GM18520 (cell line): ENCODE data around the gene VASN.
"Not testable (repeated sequence)": the region's sequence is repeated elsewhere in the genome, so short reads cannot be mapped to it uniquely, and the experiment has no call there.

Experiments
- ATAC-seq: cut with Tn5 transposase; IDR thresholded peaks from one replicate; pipeline ENCODE4 v1.9.1; 2021; ENCODE audit not compliant: unreplicated experiment

Gene VASN

GRCh38 chr16:4371357-4372000, at the start of gene VASN:
Gene VASN (plus strand): TSS chr16:4371848. CDS start chr16:4380878, 9,030 bp downstream.
- no peak for ATAC-seq

GRCh38 chr16:4322121-4323052, 49.3 kb upstream of the VASN start:
- no peak for ATAC-seq

DNA sequence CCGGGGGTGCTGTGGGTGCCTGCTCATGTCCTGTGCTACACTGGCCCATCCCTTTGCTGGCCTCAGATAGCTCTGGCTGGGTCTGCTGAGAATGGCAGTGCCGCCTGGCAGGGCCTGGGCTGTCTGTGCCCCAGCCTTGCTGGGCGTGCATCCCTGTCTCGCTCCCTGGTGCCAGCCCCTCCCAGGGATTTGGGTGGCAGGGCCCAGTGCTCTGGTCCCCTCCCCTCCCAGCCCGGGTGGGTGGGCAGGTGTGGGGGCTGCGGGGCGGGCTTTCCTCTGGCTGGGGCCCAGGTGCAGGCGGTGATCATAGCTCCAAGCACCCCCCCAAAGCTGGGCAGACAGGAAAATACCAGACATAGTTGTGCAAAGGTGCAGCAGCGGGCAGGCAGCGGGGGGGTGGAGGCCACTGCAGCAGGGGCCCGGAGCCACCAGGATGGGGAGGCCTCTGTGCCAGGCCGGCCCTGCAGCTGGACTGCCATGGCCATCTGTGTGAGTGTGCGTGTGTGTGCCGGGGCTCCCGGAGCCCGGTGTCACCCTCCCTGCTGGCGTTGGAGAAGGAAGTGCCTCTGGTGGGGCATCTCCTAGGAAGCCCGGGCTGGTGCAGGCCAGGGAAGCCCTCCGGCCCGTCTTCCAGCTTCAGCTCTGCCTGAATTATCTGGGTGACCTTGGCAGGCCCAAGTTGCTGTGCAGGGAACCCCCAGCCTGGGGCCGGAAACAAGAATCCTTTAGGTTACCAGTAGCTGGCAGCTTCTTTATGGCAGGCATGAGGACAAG, 48.4 kb upstream of the VASN start:
- no peak for ATAC-seq

GRCh38 chr16:4323845-4324488, 47.7 kb upstream of the VASN start:
- no peak for ATAC-seq

GRCh38 chr16:4324492-4325252, 47.0 kb upstream of the VASN start:
- no peak for ATAC-seq

DNA sequence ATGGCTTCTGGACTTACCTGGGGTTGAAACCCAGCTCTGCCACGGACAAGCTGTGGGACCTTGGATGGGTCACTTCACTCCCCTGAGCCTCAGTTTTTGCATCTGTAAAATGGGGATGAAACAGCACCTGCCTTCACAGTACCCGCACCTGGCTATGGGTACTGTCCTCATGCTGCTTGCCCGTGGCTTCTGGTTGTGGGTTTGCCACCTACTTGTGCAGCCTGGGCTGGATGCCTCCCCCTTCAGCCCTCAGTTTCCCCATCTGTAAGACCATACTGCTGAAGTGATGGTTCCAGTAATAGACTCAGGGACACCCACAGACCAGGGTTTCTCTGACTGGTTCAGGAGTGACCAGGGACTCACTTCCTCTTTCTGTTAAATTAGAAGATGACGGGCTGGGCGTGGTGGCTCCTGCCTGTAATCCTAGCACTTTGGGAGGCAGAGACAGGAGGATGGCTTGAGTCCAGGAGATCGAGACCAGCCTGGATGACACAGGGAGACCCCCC, 46.3 kb upstream of the VASN start:
- ATAC-seq = no peak

- ATAC-seq = no peak
These were observed 44.1 kb upstream of the VASN start for GRCh38 chr16:4327386-4328045.

- ATAC-seq = no peak
These were observed 43.4 kb upstream of the VASN start for GRCh38 chr16:4328046-4328781.

DNA sequence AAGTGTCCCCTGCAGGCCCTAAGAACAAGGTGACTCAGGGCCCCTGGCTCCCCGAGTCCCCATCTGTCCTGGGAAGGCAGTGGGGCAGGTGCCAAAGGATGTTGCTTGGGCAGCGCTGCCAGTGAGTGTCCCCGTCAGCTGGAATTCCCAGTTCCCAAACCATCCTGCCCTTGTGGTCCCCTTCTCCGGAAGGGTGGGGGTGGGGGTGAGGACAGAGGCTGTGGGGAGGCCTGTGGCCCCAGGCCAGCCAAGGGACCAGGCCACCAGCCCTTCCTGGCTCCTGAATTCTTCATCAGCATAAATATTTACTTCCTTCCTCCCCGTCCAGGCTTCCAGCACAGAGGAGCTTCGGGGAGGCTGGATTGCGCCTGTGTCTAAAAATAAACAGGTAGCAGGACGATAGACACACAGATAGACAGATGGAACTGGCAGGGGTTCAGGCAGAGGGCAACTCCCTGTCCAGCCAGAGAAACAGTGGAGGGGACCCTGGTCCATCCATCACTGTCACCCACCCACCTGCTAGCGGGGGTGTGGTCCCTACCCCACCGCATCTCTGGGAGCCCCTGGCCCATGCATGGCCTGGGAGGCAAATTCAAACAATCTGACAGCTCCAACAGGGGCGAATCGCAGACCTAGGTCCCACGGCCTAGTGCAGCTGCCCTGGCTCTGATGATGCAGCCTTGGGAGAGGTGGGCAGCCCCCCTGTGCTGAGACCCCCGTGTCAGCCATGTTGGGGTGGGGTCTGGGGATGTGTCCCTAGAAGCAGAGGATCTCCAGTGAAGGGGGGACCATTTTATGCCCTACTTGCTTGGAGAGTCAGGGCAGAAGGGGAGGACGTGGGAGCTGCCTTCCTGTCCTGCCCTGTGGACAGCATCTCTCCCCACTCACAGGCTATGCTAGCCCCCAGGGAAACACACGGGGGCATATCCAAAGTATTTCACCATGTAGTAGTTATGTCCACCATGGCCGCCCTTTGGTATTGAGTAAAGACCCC, 42.6 kb upstream of the VASN start:
- no peak for ATAC-seq

DNA sequence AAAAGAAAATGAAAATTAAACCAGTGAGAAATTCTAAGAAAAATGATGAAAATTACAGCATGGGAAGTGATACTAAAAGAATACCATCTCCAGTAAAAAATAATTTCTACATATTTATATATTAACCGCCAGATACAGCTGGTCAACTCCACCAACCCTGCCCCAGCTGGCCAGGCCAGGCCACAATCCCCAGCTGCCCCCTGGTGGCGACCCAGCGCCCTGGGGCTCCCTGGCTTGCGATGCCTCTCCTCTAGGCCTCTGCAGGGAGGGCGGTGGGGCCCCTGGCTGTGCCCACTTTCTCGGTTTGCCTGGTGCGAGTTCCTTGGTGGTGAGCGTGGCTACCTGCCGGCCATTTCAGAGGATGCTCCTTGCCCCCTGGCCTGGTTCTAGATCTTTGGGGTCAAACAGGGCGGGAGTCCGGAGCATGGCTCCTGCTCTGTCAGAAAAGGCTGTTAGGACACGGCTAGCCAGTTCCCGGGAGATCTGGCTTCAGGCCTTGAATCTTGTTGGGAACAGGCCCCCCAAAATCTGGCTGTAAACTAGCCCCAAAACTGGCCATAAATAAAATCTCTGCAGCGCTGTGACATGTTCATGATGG, 41.3 kb upstream of the VASN start:
- no peak for ATAC-seq

- ATAC-seq = no peak
These were observed 39.6 kb upstream of the VASN start for GRCh38 chr16:4332083-4332482.

- no peak for ATAC-seq
These were observed 38.9 kb upstream of the VASN start for GRCh38 chr16:4332623-4333307.

DNA sequence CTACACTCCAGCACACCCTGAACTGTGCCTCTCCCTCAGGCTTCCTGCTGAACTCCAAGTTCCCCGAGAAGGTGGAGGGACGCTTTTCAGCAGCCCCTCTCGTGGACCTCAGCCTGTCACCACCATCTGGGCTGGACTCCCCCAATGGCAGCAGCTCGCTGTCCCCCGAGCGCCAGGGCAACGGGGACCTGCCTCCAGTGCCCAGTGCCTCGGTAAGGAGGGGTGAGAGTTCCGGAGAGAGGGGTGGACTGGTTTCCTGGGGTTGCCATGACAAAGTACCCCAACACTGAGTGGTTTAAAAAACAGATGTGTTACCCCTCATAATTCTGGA, 38.4 kb upstream of the VASN start:
- no peak for ATAC-seq

- ATAC-seq = not testable (repeated sequence)
These were observed 37.9 kb upstream of the VASN start for GRCh38 chr16:4333714-4334113.

- ATAC-seq = no peak
These were observed 36.7 kb upstream of the VASN start for GRCh38 chr16:4334724-4335495.
